SK-N-SH treated with all-trans-retinoic acid at 6 μM for 48 hours (cell line): ENCODE measurements around the gene AKR1E2.

Experiments used
- CSDC2 ChIP-seq: fragments of 250-450 bp; sonication (Bioruptor Pico); IDR thresholded peaks from 2 replicates; pipeline ENCODE4 v1.5.0; 2020; ENCODE audit warnings: mild to moderate bottlenecking, moderate library complexity
- ISL1 ChIP-seq: fragments of 250-450 bp; sonication (Bioruptor Pico); IDR thresholded peaks from 2 replicates; pipeline ENCODE4 v2.1.2; 2022; ENCODE audit warnings: mild to moderate bottlenecking, moderate library complexity
- ZFP30 ChIP-seq: fragments of 450-650 bp; formaldehyde crosslinking; IDR thresholded peaks from 2 replicates; pipeline ENCODE4 v1.5.0; 2022; ENCODE audit warnings: mild to moderate bottlenecking, moderate library complexity

GRCh38 chr10:4847561-4848355 is 21.8 kb downstream of the AKR1E2 start:
- no peak for TF ChIP-seq ISL1 (CRISPR knock-in tag)
- TF ChIP-seq CSDC2, result no peak
- TF ChIP-seq ZFP30 (CRISPR knock-in tag), result no peak
